Esophagus muscularis mucosa (tissue), 4 donors: ENCODE results near the gene ATP11A. TPM values are rescaled to one million over a fixed set of nuclear protein-coding genes. Genes with fewer than 3 reads are reported as not detected.
A peak's percentile ranks its signal among the peaks of the same experiment; 100 is the strongest.

Source experiments
- DNase-seq: peaks from one replicate; pipeline ENCODE4 v3.0.0-alpha.2; 2017; ENCODE audit errors: extremely low spot score
- H3K27ac ChIP-seq, 4 donors: fragments of 200-600 bp; sonication (generic); replicated peaks in 1 of 4; 1 replicate in 3 of 4; 2 replicates in 1 of 4; pipeline ENCODE4 v1.5.1; 2016 to 2019; ENCODE audit warnings: mild to moderate bottlenecking in 1 of 4
- H3K27me3 ChIP-seq, 4 donors: fragments of 200-600 bp; sonication (generic); one replicate each; pipeline versions ENCODE4 v1.5.1 to v1.6.0; 2016 to 2019
- H3K36me3 ChIP-seq, 4 donors: fragments of 200-600 bp; sonication (generic); one replicate each; pipeline ENCODE4 v1.5.1; 2016 to 2019
- H3K4me1 ChIP-seq, 4 donors: fragments of 200-600 bp; sonication (generic); one replicate each; pipeline ENCODE4 v1.5.1; 2016 to 2019
- H3K4me3 ChIP-seq, 4 donors: fragments of 200-600 bp; sonication (generic); 1 replicate in 2 of 4; 2 replicates in 2 of 4; pipeline ENCODE4 v1.5.1; 2016 to 2019; ENCODE audit warnings: mild to moderate bottlenecking in 4 of 4, moderate library complexity in 1 of 4
- H3K9me3 ChIP-seq, 4 donors: fragments of 200-600 bp; sonication (generic); 1 replicate in 3 of 4; 2 replicates in 1 of 4; pipeline ENCODE4 v1.5.1; 2016 to 2019
- CTCF ChIP-seq, 3 experiments: fragments of 200-600 bp in 2 of 3; fragments of 450-650 bp in 1 of 3; sonication (generic) in 2 of 3; IDR thresholded peaks; one replicate each; pipeline ENCODE4 v1.5.1; 2017 to 2019; ENCODE audit warnings: antibody characterized with exemption in 3 of 3, mild to moderate bottlenecking in 2 of 3, moderate library complexity in 1 of 3
- EP300 ChIP-seq: sonication (generic); formaldehyde crosslinking; IDR thresholded peaks from one replicate; pipeline ENCODE4 v1.6.1; 2017; ENCODE audit warnings: antibody characterized with exemption
- POLR2A ChIP-seq: fragments of 450-650 bp; IDR thresholded peaks from one replicate; pipeline ENCODE4 v1.6.1; 2017; ENCODE audit warnings: antibody characterized with exemption, moderate library complexity, mild to moderate bottlenecking, low read depth
- POLR2AphosphoS5 ChIP-seq, 2 donors: sonication (generic); formaldehyde crosslinking; IDR thresholded peaks; one replicate each; pipeline ENCODE4 v1.6.1; 2017; ENCODE audit warnings: antibody characterized with exemption in 2 of 2
- WGBS: methylation state at CpG from one replicate; pipeline ENCODE4 v1.1.5; 2018; 5-methylcytosine and 5-hydroxymethylcytosine counted together
- intact Hi-C: fragments of 100-400 bp; cut with DNase I; formaldehyde crosslinking; loops from one replicate; pipeline ENCODE4 v1.15.1; 2023
- total RNA-seq, 4 donors: library from RNA; depleted of rRNA; stranded (reverse); fragments of >200 nt; gene quantifications; one replicate each; pipeline versions ENCODE4 v1.1.0 to v1.2.1, GENCODE V29; 2016

The ATP11A gene
- total RNA-seq, 4 donors from 2014 or later = 11.2 to 27.8 (median 14.3) TPM

- intact Hi-C loops = no loop called here
- Histone ChIP-seq H3K4me3 (no peak overlapping the region), H3K27me3 (no peaks in the 10 kb centered on the region), H3K27ac (no peak overlapping the region), H3K4me1 (peaks cover 12 to 34% (median 26%) of the 10 kb centered on the region in 4 donors), H3K9me3 (no peaks in the 10 kb centered on the region), H3K36me3 (no peaks in the 10 kb centered on the region)
- no peak for DNase-seq
- 95% methylated on average over 26 of the region's 29 CpGs for WGBS
- TF ChIP-seq POLR2AphosphoS5 (IDR thresholded peaks at IDR 0.05) = no peak
- no peak for TF ChIP-seq POLR2A
- no peak for TF ChIP-seq CTCF (IDR thresholded peaks at IDR 0.05)
- no peak for TF ChIP-seq EP300
Observed at GRCh38 chr13:112746044-112746443, 56.2 kb downstream of the ATP11A start.

GRCh38 chr13:112747256-112747655 is 57.4 kb downstream of the ATP11A start:
- Histone ChIP-seq H3K27me3 (no peaks in the 10 kb centered on the region), H3K9me3 (no peaks in the 10 kb centered on the region), H3K4me3 (no peak overlapping the region), H3K36me3 (no peaks in the 10 kb centered on the region), H3K4me1 (peaks cover 10 to 33% (median 20%) of the 10 kb centered on the region in 4 donors), H3K27ac (no peak overlapping the region)
- intact Hi-C loops = no loop called here
- DNase-seq = no peak
- TF ChIP-seq POLR2A = no peak
- no peak for TF ChIP-seq EP300
- no peak for TF ChIP-seq CTCF (IDR thresholded peaks at IDR 0.05)
- no peak for TF ChIP-seq POLR2AphosphoS5 (IDR thresholded peaks at IDR 0.05)
- WGBS = 79% methylated on average over 9 of the region's 9 CpGs

GRCh38 chr13:112748947-112749735 is 59.3 kb downstream of the ATP11A start:
- Histone ChIP-seq H3K27me3 (no peaks in the 10 kb centered on the region), H3K4me1 (peaks cover 19 to 42% (median 25%) of the 10 kb centered on the region in 4 donors), H3K27ac (peak overlapping the region in 1 of 4 donors; percentile 17), H3K4me3 (no peak overlapping the region), H3K36me3 (no peaks in the 10 kb centered on the region), H3K9me3 (no peaks in the 10 kb centered on the region)
- intact Hi-C loops = no loop called here
- TF ChIP-seq CTCF (IDR thresholded peaks at IDR 0.05) (no peak), EP300 (no peak), POLR2AphosphoS5 (IDR thresholded peaks at IDR 0.05) (no peak), POLR2A (no peak)
- WGBS = 58% methylated on average over 18 of the region's 18 CpGs
- no peak for DNase-seq

- WGBS = 94% methylated on average over 10 of the region's 10 CpGs
- Histone ChIP-seq H3K36me3 (peaks cover 0 to 4% (median 0%) of the 10 kb centered on the region in 4 donors), H3K4me1 (peaks cover 9 to 36% (median 17%) of the 10 kb centered on the region in 4 donors), H3K9me3 (no peaks in the 10 kb centered on the region), H3K27me3 (no peaks in the 10 kb centered on the region), H3K27ac (no peak overlapping the region), H3K4me3 (no peak overlapping the region)
- DNase-seq = no peak
- TF ChIP-seq CTCF (IDR thresholded peaks at IDR 0.05) (no peak), EP300 (no peak), POLR2A (no peak), POLR2AphosphoS5 (IDR thresholded peaks at IDR 0.05) (no peak)
- intact Hi-C loops = no loop called here
Observed at GRCh38 chr13:112750570-112750969, 60.7 kb downstream of the ATP11A start.
